ENCODE results near the gene GPC1.

- TF ChIP-seq POLR2A (IDR thresholded peaks at IDR 0.05) (no peak), CTCF (IDR thresholded peaks at IDR 0.05) (no peak), POLR2AphosphoS5 (IDR thresholded peaks at IDR 0.05) (no peak)
Observed at GRCh38 chr2:240392948-240393830, 42.3 kb upstream of the GPC1 start.
